ENCODE measurements around the gene VWA8.

GRCh38 chr13:41621716-41622431 is 339.0 kb downstream of the VWA8 start:
- TF ChIP-seq CTCF (IDR thresholded peaks at IDR 0.05) (no peak), POLR2A (IDR thresholded peaks at IDR 0.05) (no peak)

Measured in breast epithelium (tissue), 3 donors.